ENCODE measurements around the gene PCDHGA1.
"Not testable (repeated sequence)": the region's sequence is repeated elsewhere in the genome, so short reads cannot be mapped to it uniquely, and the experiment has no call there.

The PCDHGA1 gene

GRCh38 chr5:141330299-141331080, at the start of gene PCDHGA1:
Gene PCDHGA1, plus strand, starts transcription at chr5:141330514.
- DNase-seq = peak; percentile 25

- no peak for DNase-seq
Observed at GRCh38 chr5:141298376-141298775, 31.9 kb upstream of the PCDHGA1 start.

- DNase-seq = no peak
Observed at GRCh38 chr5:141303756-141304155, 26.6 kb upstream of the PCDHGA1 start, which contains the start of gene SLC25A2. Gene SLC25A2, minus strand, starts transcription at chr5:141304049. Its CDS starts 184 bp downstream, at chr5:141303865.

GRCh38 chr5:141306630-141307029, 23.7 kb upstream of the PCDHGA1 start:
- no peak for DNase-seq

- no peak for DNase-seq
Observed at GRCh38 chr5:141313711-141314110, 16.6 kb upstream of the PCDHGA1 start.

GRCh38 chr5:141316963-141317362, 13.4 kb upstream of the PCDHGA1 start:
- not testable (repeated sequence) for DNase-seq

- no peak for DNase-seq
Observed at GRCh38 chr5:141319202-141319601, 11.1 kb upstream of the PCDHGA1 start.

- DNase-seq = no peak
Observed at GRCh38 chr5:141319699-141320098, 10.6 kb upstream of the PCDHGA1 start.

GRCh38 chr5:141320225-141321169, 9.8 kb upstream of the PCDHGA1 start, which contains the start of gene TAF7:
Gene TAF7, minus strand, starts transcription at chr5:141320784. Its CDS starts 740 bp downstream, at chr5:141320044.
- DNase-seq = peak; percentile 92

- DNase-seq = no peak
Observed at GRCh38 chr5:141322261-141322660, 8.1 kb upstream of the PCDHGA1 start.

- peak; percentile 78 for DNase-seq
Observed at GRCh38 chr5:141326088-141326854, 4.0 kb upstream of the PCDHGA1 start.

GRCh38 chr5:141328231-141328630, 2.1 kb upstream of the PCDHGA1 start:
- DNase-seq = no peak

- DNase-seq = not testable (repeated sequence)
Observed at GRCh38 chr5:141332571-141332970, 2.3 kb downstream of the PCDHGA1 start.

- no peak for DNase-seq
Observed at GRCh38 chr5:141338538-141339306, 8.4 kb downstream of the PCDHGA1 start, which contains the start of gene PCDHGA2. Gene PCDHGA2, plus strand, starts transcription at chr5:141338760.

GRCh38 chr5:141340781-141341354, 10.6 kb downstream of the PCDHGA1 start:
- DNase-seq = not testable (repeated sequence)

- DNase-seq = no peak
Observed at GRCh38 chr5:141342773-141343172, 12.5 kb downstream of the PCDHGA1 start.

GRCh38 chr5:141343242-141343952, 13.1 kb downstream of the PCDHGA1 start, which contains the start of gene PCDHGA3:
Gene PCDHGA3, plus strand, starts transcription at chr5:141343829. Its CDS starts 205 bp downstream, at chr5:141344034.
- DNase-seq = no peak

- no peak for DNase-seq
Observed at GRCh38 chr5:141343953-141344463, 13.7 kb downstream of the PCDHGA1 start.

GRCh38 chr5:141345327-141345726, 15.0 kb downstream of the PCDHGA1 start:
- DNase-seq = no peak

- DNase-seq = not testable (repeated sequence)
Observed at GRCh38 chr5:141346017-141346416, 15.7 kb downstream of the PCDHGA1 start.
